Measurements from ENCODE around the gene AKAP8. TPM values are rescaled to one million over a fixed set of nuclear protein-coding genes. Genes with fewer than 3 reads are reported as not detected.

The AKAP8 gene
- total and polyA plus RNA-seq, 9 of the 15 experiments (the other 6 are each of a cell fraction or from before 2014, with no cell fraction given), result 3.4 to 56.5 (median 15.0) TPM

GRCh38 chr19:15418579-15419412 is 39.2 kb upstream of the AKAP8 start, which contains the start of gene AKAP8L (continued):
- TF ChIP-seq RBBP5 (IDR thresholded peaks at IDR 0.05; ENCODE audit: borderline replicate concordance, insufficient read depth, low read length, poor library complexity, severe bottlenecking) (peak; percentile 88), POLR2G (IDR thresholded peaks at IDR 0.05; ENCODE audit: low read depth, low read length) (peak; percentile 95), MCM7 (IDR thresholded peaks at IDR 0.05) (no peak), TCF7 (IDR thresholded peaks at IDR 0.05; ENCODE audit: borderline replicate concordance) (no peak), ZNF512 (tag; IDR thresholded peaks at IDR 0.05) (no peak), ZNF174 (CRISPR knock-in tag; IDR thresholded peaks at IDR 0.05) (no peak), MAFK (IDR thresholded peaks at IDR 0.05; ENCODE audit: low read length) (no peak), SMARCA4 (IDR thresholded peaks at IDR 0.05) (peak; percentile 13; the same call in 1 of the 2 replicates), TRIM25 (IDR thresholded peaks at IDR 0.05; ENCODE audit: borderline replicate concordance) (no peak; the same call in 1 of the 2 replicates), ZNF695 (CRISPR knock-in tag; IDR thresholded peaks at IDR 0.05) (0 out of 2 replicates have a peak, but pooled peaks have one; percentile 42), ZFX (CRISPR knock-in tag; IDR thresholded peaks at IDR 0.05) (no peak; the same call in none of the 2 replicates), HDAC2 (IDR thresholded peaks at IDR 0.05) (no peak), ADNP (tag; IDR thresholded peaks at IDR 0.05) (no peak), FOXJ3 (CRISPR knock-in tag; IDR thresholded peaks at IDR 0.05) (no peak), RNF219 (CRISPR knock-in tag; IDR thresholded peaks at IDR 0.05) (no peak), ATF3 (IDR thresholded peaks at IDR 0.05) (no peak), ATF3 (CRISPR knock-in tag; conservative IDR thresholded peaks at IDR 0.05) (no peak), CXXC5 (CRISPR knock-in tag; IDR thresholded peaks at IDR 0.05) (peak; percentile 73), SMAD1 (IDR thresholded peaks at IDR 0.05; ENCODE audit: low read depth, low read length, partially characterized antibody) (peak; percentile 80), BACH1 (tag; IDR thresholded peaks at IDR 0.05) (no peak), RUNX1 (IDR thresholded peaks at IDR 0.05; ENCODE audit: low read depth) (no peak)
